Measurements from ENCODE around the gene SOX2. TPM values are rescaled to one million over a fixed set of nuclear protein-coding genes. Genes with fewer than 3 reads are reported as not detected.
A peak's percentile ranks its signal among the peaks of the same experiment; 100 is the strongest.

SOX2 gene
- polyA plus RNA-seq, 1 donor from 2014 or later: 7.5 TPM

DNA sequence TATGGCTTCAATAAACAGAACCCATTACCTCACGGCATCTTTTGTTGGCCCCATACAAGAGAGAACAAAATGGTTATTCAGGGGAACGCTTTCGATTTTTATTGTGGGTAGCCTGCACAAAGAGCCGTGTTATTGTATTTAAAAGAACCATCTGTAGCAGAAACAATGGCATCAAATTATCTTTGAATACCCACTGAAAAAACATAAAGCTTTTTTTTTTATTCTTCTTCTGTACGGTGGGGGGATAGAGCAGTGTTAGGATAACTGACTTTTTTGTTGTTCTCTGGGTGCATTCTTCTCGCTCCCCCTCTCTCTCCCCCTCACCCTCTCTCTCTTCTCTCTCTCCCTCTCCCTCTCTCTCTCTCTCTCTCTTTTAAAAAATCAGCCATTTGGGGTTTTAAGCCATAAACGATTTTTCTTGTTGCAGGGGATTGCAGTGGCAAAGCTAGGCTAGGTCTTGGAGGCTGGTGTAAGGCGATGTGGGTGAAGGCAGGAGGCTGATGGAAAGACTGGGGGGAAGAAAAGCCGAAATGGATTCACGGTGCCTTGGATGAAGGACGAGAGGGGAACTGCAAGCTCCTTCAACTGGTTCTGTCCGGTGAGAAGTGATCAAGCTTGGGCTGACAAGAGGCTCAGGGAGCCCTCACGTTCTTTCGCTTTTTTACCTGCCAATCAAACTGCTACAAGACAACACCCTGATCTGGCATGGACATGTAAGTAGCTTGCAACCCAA is 12.4 kb upstream of the SOX2 start:
- no peaks in the 10 kb centered on the region for H3K9me2 ChIP-seq (ENCODE audit: insufficient read depth, low read length)
- H4K20me1 ChIP-seq (ENCODE audit: insufficient read depth): no peaks in the 10 kb centered on the region
- H3K27me3 ChIP-seq (ENCODE audit: insufficient read depth, low read depth, low read length): peaks cover 12% of the 10 kb centered on the region
- peaks cover 3% of the 10 kb centered on the region for H3F3A ChIP-seq (ENCODE audit: insufficient read depth, low read length, poor library complexity, severe bottlenecking)
- H3K36me3 ChIP-seq (ENCODE audit: insufficient read depth, low read length): no peaks in the 10 kb centered on the region
- no peak overlapping the region for H2AFZ ChIP-seq (ENCODE audit: low read depth, low read length)
- no peak overlapping the region for H3K9ac ChIP-seq (ENCODE audit: low read length)
- peaks cover 4% of the 10 kb centered on the region for H3K79me2 ChIP-seq (replicated peaks; ENCODE audit: insufficient read depth, low read length)
- TF ChIP-seq, protein P1, sequence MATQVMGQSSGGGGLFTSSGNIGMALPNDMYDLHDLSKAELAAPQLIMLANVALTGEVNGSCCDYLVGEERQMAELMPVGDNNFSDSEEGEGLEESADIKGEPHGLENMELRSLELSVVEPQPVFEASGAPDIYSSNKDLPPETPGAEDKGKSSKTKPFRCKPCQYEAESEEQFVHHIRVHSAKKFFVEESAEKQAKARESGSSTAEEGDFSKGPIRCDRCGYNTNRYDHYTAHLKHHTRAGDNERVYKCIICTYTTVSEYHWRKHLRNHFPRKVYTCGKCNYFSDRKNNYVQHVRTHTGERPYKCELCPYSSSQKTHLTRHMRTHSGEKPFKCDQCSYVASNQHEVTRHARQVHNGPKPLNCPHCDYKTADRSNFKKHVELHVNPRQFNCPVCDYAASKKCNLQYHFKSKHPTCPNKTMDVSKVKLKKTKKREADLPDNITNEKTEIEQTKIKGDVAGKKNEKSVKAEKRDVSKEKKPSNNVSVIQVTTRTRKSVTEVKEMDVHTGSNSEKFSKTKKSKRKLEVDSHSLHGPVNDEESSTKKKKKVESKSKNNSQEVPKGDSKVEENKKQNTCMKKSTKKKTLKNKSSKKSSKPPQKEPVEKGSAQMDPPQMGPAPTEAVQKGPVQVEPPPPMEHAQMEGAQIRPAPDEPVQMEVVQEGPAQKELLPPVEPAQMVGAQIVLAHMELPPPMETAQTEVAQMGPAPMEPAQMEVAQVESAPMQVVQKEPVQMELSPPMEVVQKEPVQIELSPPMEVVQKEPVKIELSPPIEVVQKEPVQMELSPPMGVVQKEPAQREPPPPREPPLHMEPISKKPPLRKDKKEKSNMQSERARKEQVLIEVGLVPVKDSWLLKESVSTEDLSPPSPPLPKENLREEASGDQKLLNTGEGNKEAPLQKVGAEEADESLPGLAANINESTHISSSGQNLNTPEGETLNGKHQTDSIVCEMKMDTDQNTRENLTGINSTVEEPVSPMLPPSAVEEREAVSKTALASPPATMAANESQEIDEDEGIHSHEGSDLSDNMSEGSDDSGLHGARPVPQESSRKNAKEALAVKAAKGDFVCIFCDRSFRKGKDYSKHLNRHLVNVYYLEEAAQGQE (IDR thresholded peaks at IDR 0.05; ENCODE audit: borderline replicate concordance): no peak
- TF ChIP-seq RAD21 (conservative IDR thresholded peaks at IDR 0.05) (no peak), MXI1 (conservative IDR thresholded peaks at IDR 0.05; ENCODE audit: poor library complexity, severe bottlenecking) (no peak), SMC3 (conservative IDR thresholded peaks at IDR 0.05; ENCODE audit: poor library complexity) (no peak), POLR2AphosphoS5 (IDR thresholded peaks at IDR 0.05) (no peak), EP300 (conservative IDR thresholded peaks at IDR 0.05; ENCODE audit: poor library complexity, severe bottlenecking) (no peak), EZH2 (IDR thresholded peaks at IDR 0.05; ENCODE audit: borderline replicate concordance, insufficient read depth, low read length, poor library complexity, severe bottlenecking) (no peak), CTCF (IDR thresholded peaks at IDR 0.05; ENCODE audit: poor library complexity, severe bottlenecking) (no peak), TAF1 (IDR thresholded peaks at IDR 0.05; ENCODE audit: low read depth) (no peak)
- H3K4me2 ChIP-seq (ENCODE audit: low read length): no peak overlapping the region
- no peak overlapping the region for H3K4me3 ChIP-seq (ENCODE audit: low read length)
- peaks cover 2% of the 10 kb centered on the region for H3K9me3 ChIP-seq (ENCODE audit: low read length)
- H3K27ac ChIP-seq (ENCODE audit: low read length): no peak overlapping the region

DNA sequence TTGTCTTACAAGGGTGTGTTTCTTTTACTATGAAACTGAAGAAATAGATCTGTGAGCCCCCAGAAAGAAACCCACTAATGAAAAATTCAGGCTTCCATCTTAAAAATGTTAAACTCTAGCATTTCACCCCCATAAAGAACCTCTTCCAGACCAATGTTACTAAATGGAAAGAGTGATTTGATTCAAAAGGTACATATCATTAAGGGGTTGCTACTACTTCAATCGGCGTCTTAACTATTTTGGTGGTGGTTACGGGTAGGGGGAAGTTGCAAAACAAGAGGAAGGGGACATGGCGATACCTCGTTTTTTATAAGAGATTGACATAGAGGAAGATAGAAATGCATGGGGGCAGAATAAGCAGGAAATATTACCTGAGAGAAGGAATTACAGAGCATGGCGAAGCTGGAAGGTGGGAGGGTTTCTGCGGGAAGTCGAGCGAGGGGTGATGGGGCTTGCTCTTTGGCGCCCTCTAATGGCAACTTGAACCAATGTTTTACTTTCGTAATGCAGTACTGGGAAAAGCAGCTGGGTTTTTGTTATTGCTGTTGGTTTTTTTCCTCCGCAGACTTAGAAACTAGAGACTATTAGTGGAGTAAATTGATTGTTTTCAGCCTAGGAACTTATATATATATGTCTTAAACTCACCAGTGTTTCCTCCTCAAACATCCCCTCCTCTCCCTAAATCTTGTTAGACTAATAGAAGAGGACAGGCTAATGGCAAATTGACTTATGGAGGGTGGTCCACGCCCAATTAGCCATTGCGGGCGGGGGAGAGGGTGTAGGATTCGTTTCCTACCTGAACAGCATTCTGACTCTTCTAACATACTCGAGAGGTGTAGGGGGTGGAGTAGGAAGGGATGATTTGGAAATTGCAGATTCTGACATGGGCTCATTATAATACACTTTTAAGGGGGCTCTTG is 11.3 kb upstream of the SOX2 start:
- Histone ChIP-seq H3F3A (ENCODE audit: insufficient read depth, low read length, poor library complexity, severe bottlenecking) (peaks cover 3% of the 10 kb centered on the region), H4K20me1 (ENCODE audit: insufficient read depth) (no peaks in the 10 kb centered on the region), H3K27ac (ENCODE audit: low read length) (no peak overlapping the region), H3K4me3 (ENCODE audit: low read length) (peak overlapping the region; percentile 26), H3K9me3 (ENCODE audit: low read length) (peaks cover 2% of the 10 kb centered on the region), H3K4me2 (ENCODE audit: low read length) (no peak overlapping the region), H3K36me3 (ENCODE audit: insufficient read depth, low read length) (no peaks in the 10 kb centered on the region), H3K9me2 (ENCODE audit: insufficient read depth, low read length) (no peaks in the 10 kb centered on the region), H2AFZ (ENCODE audit: low read depth, low read length) (no peak overlapping the region), H3K79me2 (replicated peaks; ENCODE audit: insufficient read depth, low read length) (peaks cover 4% of the 10 kb centered on the region), H3K27me3 (ENCODE audit: insufficient read depth, low read depth, low read length) (peaks cover 12% of the 10 kb centered on the region), H3K9ac (ENCODE audit: low read length) (no peak overlapping the region)
- TF ChIP-seq RAD21 (conservative IDR thresholded peaks at IDR 0.05): peak; percentile 83
- TF ChIP-seq CTCF (IDR thresholded peaks at IDR 0.05; ENCODE audit: poor library complexity, severe bottlenecking): peak; percentile 83
- peak; percentile 25 for TF ChIP-seq EP300 (conservative IDR thresholded peaks at IDR 0.05; ENCODE audit: poor library complexity, severe bottlenecking)
- TF ChIP-seq SMC3 (conservative IDR thresholded peaks at IDR 0.05; ENCODE audit: poor library complexity): peak; percentile 87
- TF ChIP-seq POLR2AphosphoS5 (IDR thresholded peaks at IDR 0.05): no peak
- TF ChIP-seq TAF1 (IDR thresholded peaks at IDR 0.05; ENCODE audit: low read depth): no peak
- TF ChIP-seq, protein P1 (IDR thresholded peaks at IDR 0.05; ENCODE audit: borderline replicate concordance): no peak
